ENCODE results near the gene PPP1R13B.

PPP1R13B gene

GRCh38 chr14:103868242-103868897 lies 21.0 kb upstream of the PPP1R13B start:
- Histone ChIP-seq H3K9me3 (no peaks in the 10 kb centered on the region), H3K27ac (no peak overlapping the region), H3K4me1 (ENCODE audit: control insufficient read depth in 1 of 2, insufficient read depth in 1 of 2, low read depth in 1 of 2, low read length in 1 of 2) (peaks cover 11% of the 10 kb centered on the region in 2 experiments), H3K36me3 (no peaks in the 10 kb centered on the region), H3K4me3 (ENCODE audit: low read depth in 1 of 2, low read length in 1 of 2) (no peak overlapping the region), H3K27me3 (peaks cover 32% of the 10 kb centered on the region)
- no peak for TF ChIP-seq CTCF (IDR thresholded peaks at IDR 0.05)

DNA sequence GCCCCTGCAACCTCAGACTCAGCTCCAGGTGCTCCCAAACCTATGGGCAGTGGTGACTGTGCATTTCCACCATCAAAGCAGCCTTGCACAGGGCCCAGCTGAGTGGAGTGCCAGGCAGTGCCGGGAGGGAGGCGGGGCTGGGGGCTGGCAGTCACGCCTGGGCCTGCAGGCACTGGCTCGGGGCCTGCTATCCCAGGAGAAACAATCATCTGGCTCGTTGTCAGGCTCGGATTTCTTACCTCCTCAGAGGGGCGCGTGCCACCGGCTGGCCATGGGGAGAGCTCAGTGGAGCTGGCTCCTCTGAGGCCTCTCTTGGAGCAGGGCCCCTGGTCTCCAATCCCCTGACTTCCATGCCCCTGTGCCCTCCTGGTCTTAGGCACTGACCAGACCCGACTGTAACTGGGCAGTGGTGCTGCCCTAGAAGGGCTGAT lies 20.2 kb upstream of the PPP1R13B start:
- H3K36me3 ChIP-seq: no peaks in the 10 kb centered on the region
- H3K27ac ChIP-seq: no peak overlapping the region
- no peaks in the 10 kb centered on the region for H3K9me3 ChIP-seq
- H3K4me3 ChIP-seq (ENCODE audit: low read depth in 1 of 2, low read length in 1 of 2): no peak overlapping the region
- H3K4me1 ChIP-seq (ENCODE audit: control insufficient read depth in 1 of 2, insufficient read depth in 1 of 2, low read depth in 1 of 2, low read length in 1 of 2): peaks cover 11% of the 10 kb centered on the region in 2 experiments
- no peak for TF ChIP-seq CTCF (IDR thresholded peaks at IDR 0.05)
- peaks cover 30% of the 10 kb centered on the region for H3K27me3 ChIP-seq

DNA sequence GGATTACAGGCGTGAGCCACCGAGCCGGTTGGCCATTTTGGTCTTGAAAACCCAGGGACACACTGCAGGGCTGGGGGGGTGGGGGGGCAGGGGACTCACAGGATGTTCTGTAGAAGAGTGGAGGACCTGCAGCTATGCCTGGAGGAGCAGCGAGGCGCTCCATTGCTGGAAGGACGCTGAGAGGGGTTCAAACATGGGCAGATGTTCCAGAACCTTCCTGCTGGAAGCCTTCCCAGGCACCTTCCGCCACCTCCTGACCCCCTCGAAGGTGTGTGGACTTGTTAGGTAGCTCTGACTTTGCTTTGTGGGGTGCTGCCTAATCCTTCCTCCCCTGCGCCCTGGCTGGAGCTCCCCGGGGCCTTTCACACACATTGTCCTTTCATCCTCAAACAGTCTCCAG lies 19.6 kb upstream of the PPP1R13B start:
- H3K27ac ChIP-seq: no peak overlapping the region
- peaks cover 6% of the 10 kb centered on the region in 2 experiments for H3K4me1 ChIP-seq (ENCODE audit: control insufficient read depth in 1 of 2, insufficient read depth in 1 of 2, low read depth in 1 of 2, low read length in 1 of 2)
- H3K36me3 ChIP-seq: no peaks in the 10 kb centered on the region
- H3K4me3 ChIP-seq (ENCODE audit: low read depth in 1 of 2, low read length in 1 of 2): no peak overlapping the region
- no peak for TF ChIP-seq CTCF (IDR thresholded peaks at IDR 0.05)
- no peaks in the 10 kb centered on the region for H3K9me3 ChIP-seq
- H3K27me3 ChIP-seq: peaks cover 30% of the 10 kb centered on the region

- Histone ChIP-seq H3K27ac (no peak overlapping the region), H3K9me3 (no peaks in the 10 kb centered on the region), H3K4me1 (ENCODE audit: control insufficient read depth in 1 of 2, insufficient read depth in 1 of 2, low read depth in 1 of 2, low read length in 1 of 2) (no peaks in the 10 kb centered on the region), H3K4me3 (ENCODE audit: low read depth in 1 of 2, low read length in 1 of 2) (no peak overlapping the region), H3K27me3 (peaks cover 28% of the 10 kb centered on the region), H3K36me3 (no peaks in the 10 kb centered on the region)
- TF ChIP-seq CTCF (IDR thresholded peaks at IDR 0.05): no peak
Observed at GRCh38 chr14:103863245-103863644, 15.9 kb upstream of the PPP1R13B start.

GRCh38 chr14:103862393-103862782 lies 15.0 kb upstream of the PPP1R13B start:
- Histone ChIP-seq H3K4me3 (ENCODE audit: low read depth in 1 of 2, low read length in 1 of 2) (no peak overlapping the region), H3K27me3 (peaks cover 30% of the 10 kb centered on the region), H3K9me3 (no peaks in the 10 kb centered on the region), H3K27ac (no peak overlapping the region), H3K4me1 (ENCODE audit: control insufficient read depth in 1 of 2, insufficient read depth in 1 of 2, low read depth in 1 of 2, low read length in 1 of 2) (no peaks in the 10 kb centered on the region), H3K36me3 (no peaks in the 10 kb centered on the region)
- no peak for TF ChIP-seq CTCF (IDR thresholded peaks at IDR 0.05)
